Endothelial cell (in vitro differentiated cells): Measurements from ENCODE around the gene GLYR1. TPM values are rescaled to one million over a fixed set of nuclear protein-coding genes. Genes with fewer than 3 reads are reported as not detected.

ENCODE experiments used
- DNase-seq: peaks from one replicate; pipeline ENCODE4 v3.0.0; 2021; ENCODE audit warnings: low spot score
- H3K27ac Mint-ChIP-seq: one replicate; pipeline ENCODE4 v1.8.0; 2021; ENCODE audit warnings: mixed read lengths, inconsistent platforms; ENCODE audit not compliant: unreplicated experiment
- H3K27me3 Mint-ChIP-seq: one replicate; pipeline ENCODE4 v1.8.0; 2021; ENCODE audit warnings: mild to moderate bottlenecking, moderate library complexity, mixed read lengths, inconsistent platforms; ENCODE audit not compliant: unreplicated experiment
- H3K36me3 Mint-ChIP-seq: one replicate; pipeline ENCODE4 v1.8.0; 2021; ENCODE audit warnings: mild to moderate bottlenecking, low read depth, mixed read lengths, inconsistent platforms; ENCODE audit not compliant: unreplicated experiment
- H3K4me1 Mint-ChIP-seq: one replicate; pipeline ENCODE4 v1.8.0; 2021; ENCODE audit warnings: mild to moderate bottlenecking, mixed read lengths, inconsistent platforms; ENCODE audit not compliant: unreplicated experiment
- H3K4me3 Mint-ChIP-seq: one replicate; pipeline ENCODE4 v1.8.0; 2021; ENCODE audit warnings: mild to moderate bottlenecking, mixed read lengths, inconsistent platforms; ENCODE audit not compliant: unreplicated experiment
- H3K9me3 Mint-ChIP-seq: one replicate; pipeline ENCODE4 v1.8.0; 2021; ENCODE audit warnings: mixed read lengths, inconsistent platforms; ENCODE audit not compliant: unreplicated experiment
- total RNA-seq: library from RNA; stranded (reverse); fragmentation: NEBNext Ultra II Directional; extraction: Animal tissue kit (Norgen Biotek cat#: 25700); gene quantifications from one replicate; pipeline ENCODE4 v1.2.1, GENCODE V29; 2021; ENCODE audit not compliant: unreplicated experiment
- TF ChIP-seq, protein P1 (sequence below): fragments of 200-600 bp; sonication (generic); IDR thresholded peaks from one replicate; pipeline ENCODE4 v1.5.0; 2021; ENCODE audit warnings: antibody characterized with exemption; ENCODE audit not compliant: unreplicated experiment

The GLYR1 gene
- total RNA-seq, 1 donor from 2014 or later = 111 TPM

GRCh38 chr16:4754865-4755264 lies 92.2 kb downstream of the GLYR1 start:
- Mint-ChIP-seq H3K36me3 (peaks cover 47% of the 10 kb centered on the region), H3K27me3 (peaks cover 2% of the 10 kb centered on the region), H3K4me3 (no peak overlapping the region), H3K9me3 (no peaks in the 10 kb centered on the region), H3K4me1 (no peaks in the 10 kb centered on the region), H3K27ac (no peak overlapping the region)
- no peak for DNase-seq
- TF ChIP-seq, protein P1, sequence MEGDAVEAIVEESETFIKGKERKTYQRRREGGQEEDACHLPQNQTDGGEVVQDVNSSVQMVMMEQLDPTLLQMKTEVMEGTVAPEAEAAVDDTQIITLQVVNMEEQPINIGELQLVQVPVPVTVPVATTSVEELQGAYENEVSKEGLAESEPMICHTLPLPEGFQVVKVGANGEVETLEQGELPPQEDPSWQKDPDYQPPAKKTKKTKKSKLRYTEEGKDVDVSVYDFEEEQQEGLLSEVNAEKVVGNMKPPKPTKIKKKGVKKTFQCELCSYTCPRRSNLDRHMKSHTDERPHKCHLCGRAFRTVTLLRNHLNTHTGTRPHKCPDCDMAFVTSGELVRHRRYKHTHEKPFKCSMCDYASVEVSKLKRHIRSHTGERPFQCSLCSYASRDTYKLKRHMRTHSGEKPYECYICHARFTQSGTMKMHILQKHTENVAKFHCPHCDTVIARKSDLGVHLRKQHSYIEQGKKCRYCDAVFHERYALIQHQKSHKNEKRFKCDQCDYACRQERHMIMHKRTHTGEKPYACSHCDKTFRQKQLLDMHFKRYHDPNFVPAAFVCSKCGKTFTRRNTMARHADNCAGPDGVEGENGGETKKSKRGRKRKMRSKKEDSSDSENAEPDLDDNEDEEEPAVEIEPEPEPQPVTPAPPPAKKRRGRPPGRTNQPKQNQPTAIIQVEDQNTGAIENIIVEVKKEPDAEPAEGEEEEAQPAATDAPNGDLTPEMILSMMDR = no peak

- TF ChIP-seq, protein P1 = no peak
- H3K27ac Mint-ChIP-seq = no peak overlapping the region
- H3K4me3 Mint-ChIP-seq = no peak overlapping the region
- H3K27me3 Mint-ChIP-seq = peaks cover 1% of the 10 kb centered on the region
- no peaks in the 10 kb centered on the region for H3K9me3 Mint-ChIP-seq
- no peaks in the 10 kb centered on the region for H3K4me1 Mint-ChIP-seq
- H3K36me3 Mint-ChIP-seq = peaks cover 35% of the 10 kb centered on the region
- DNase-seq = no peak
Observed at GRCh38 chr16:4753227-4753626, 93.9 kb downstream of the GLYR1 start.

Other genes starting within 250 kb of the GLYR1 start
- gene UBALD1, start 232.4 kb downstream of the GLYR1 start, total RNA-seq = 31.0 TPM
- gene MGRN1, start 222.5 kb downstream of the GLYR1 start, total RNA-seq = 82.5 TPM
- gene NUDT16L1, start 153.7 kb downstream of the GLYR1 start, total RNA-seq = 43.1 TPM
- gene ANKS3, start 113.0 kb downstream of the GLYR1 start, total RNA-seq = 15.6 TPM
- 0.18 TPM for gene DNAAF8, start 112.8 kb downstream of the GLYR1 start, total RNA-seq
- gene ZNF500, start 80.1 kb downstream of the GLYR1 start, total RNA-seq = 32.8 TPM
- 11.5 TPM for gene SEPTIN12, start 58.9 kb downstream of the GLYR1 start, total RNA-seq
- gene SMIM22, start 51.9 kb downstream of the GLYR1 start, total RNA-seq = not detected
- gene ROGDI, start 44.7 kb downstream of the GLYR1 start, total RNA-seq = 46.2 TPM
- gene UBN1, start 193 bp upstream of the GLYR1 start, total RNA-seq = 36.4 TPM
- gene PPL, start 89.9 kb upstream of the GLYR1 start, total RNA-seq = 1.1 TPM
- gene SEC14L5, start 111.0 kb upstream of the GLYR1 start, total RNA-seq = 0.05 TPM
- gene NAGPA, start 186.6 kb upstream of the GLYR1 start, total RNA-seq = 10.2 TPM
- not detected for gene C16orf89, start 218.7 kb upstream of the GLYR1 start, total RNA-seq
- 21.0 TPM for gene ALG1, start 224.6 kb upstream of the GLYR1 start, total RNA-seq